Measurements from ENCODE around the gene SH3BGR.
"Not testable (repeated sequence)": the region's sequence is repeated elsewhere in the genome, so short reads cannot be mapped to it uniquely, and the experiment has no call there.

SH3BGR gene

GRCh38 chr21:39451332-39452206 is at the start of gene SH3BGR:
Gene SH3BGR (plus strand): TSS chr21:39451970. CDS start chr21:39452097, 127 bp downstream.
- TF ChIP-seq, protein P1, sequence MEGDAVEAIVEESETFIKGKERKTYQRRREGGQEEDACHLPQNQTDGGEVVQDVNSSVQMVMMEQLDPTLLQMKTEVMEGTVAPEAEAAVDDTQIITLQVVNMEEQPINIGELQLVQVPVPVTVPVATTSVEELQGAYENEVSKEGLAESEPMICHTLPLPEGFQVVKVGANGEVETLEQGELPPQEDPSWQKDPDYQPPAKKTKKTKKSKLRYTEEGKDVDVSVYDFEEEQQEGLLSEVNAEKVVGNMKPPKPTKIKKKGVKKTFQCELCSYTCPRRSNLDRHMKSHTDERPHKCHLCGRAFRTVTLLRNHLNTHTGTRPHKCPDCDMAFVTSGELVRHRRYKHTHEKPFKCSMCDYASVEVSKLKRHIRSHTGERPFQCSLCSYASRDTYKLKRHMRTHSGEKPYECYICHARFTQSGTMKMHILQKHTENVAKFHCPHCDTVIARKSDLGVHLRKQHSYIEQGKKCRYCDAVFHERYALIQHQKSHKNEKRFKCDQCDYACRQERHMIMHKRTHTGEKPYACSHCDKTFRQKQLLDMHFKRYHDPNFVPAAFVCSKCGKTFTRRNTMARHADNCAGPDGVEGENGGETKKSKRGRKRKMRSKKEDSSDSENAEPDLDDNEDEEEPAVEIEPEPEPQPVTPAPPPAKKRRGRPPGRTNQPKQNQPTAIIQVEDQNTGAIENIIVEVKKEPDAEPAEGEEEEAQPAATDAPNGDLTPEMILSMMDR (IDR thresholded peaks at IDR 0.05; ENCODE audit: low read depth, low read length), result no peak
- peak; percentile 19 to 25 for DNase-seq (ENCODE audit: low read depth in 2 of 2)
- peak within 1 kb of the TSS; percentile 13 to 21 for H3K4me3 ChIP-seq (replicated peaks in 1 of 2; ENCODE audit: low read depth in 2 of 2, low read length in 2 of 2)

DNA sequence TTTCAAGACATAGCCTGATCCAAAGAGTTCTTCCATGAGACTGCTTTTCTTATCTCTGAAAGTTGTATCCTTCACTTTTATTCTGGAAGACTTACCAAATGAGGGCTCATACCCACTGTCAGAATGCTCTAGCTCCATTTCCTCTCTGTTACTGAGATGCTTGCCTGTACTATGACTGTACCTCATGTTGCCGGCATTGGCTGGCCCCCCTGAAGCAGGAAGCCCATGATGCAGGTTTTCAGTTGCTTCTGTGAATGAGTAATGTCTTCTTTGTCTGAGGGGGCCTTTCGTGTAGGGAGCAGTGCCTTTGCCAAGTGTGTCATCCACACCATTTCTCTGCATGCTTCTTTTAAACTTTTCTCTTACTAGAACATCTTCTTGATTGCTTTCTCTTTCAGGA is 45.7 kb upstream of the SH3BGR start:
- H3K4me3 ChIP-seq (replicated peaks in 1 of 2; ENCODE audit: low read depth in 2 of 2, low read length in 2 of 2), result no peak overlapping the region
- TF ChIP-seq, protein P1 (IDR thresholded peaks at IDR 0.05; ENCODE audit: low read depth, low read length), result no peak
- DNase-seq (ENCODE audit: low read depth in 2 of 2), result no peak

GRCh38 chr21:39419204-39419603 is 32.6 kb upstream of the SH3BGR start:
- not testable (repeated sequence) for H3K4me3 ChIP-seq (replicated peaks in 1 of 2; ENCODE audit: low read depth in 2 of 2, low read length in 2 of 2); DNase-seq (ENCODE audit: low read depth in 2 of 2)

- no peak overlapping the region for H3K4me3 ChIP-seq (replicated peaks in 1 of 2; ENCODE audit: low read depth in 2 of 2, low read length in 2 of 2)
- DNase-seq (ENCODE audit: low read depth in 2 of 2), result no peak
- TF ChIP-seq, protein P1 (IDR thresholded peaks at IDR 0.05; ENCODE audit: low read depth, low read length), result no peak
Observed at GRCh38 chr21:39422527-39423241, 29.1 kb upstream of the SH3BGR start.

DNA sequence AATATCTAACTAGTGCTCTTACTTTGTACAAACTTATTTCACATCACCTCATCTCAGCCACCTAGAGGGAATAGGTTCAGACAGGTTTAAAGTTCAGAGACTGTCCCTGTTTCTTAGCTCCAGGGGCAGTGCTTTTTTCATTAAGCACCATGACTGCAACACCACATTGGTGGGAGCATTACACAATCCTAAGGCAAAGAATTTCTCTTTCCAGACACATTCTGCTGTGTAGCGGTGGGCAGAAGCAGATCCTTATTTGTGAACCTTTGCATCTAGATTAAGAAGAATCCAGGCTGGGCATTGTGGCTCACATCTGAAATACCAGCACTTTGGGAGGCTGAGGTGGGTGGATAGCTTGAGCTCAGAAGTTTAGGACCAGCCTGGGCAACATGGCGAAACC is 22.3 kb upstream of the SH3BGR start:
- H3K4me3 ChIP-seq (replicated peaks in 1 of 2; ENCODE audit: low read depth in 2 of 2, low read length in 2 of 2), result no peak overlapping the region
- DNase-seq (ENCODE audit: low read depth in 2 of 2), result no peak
- TF ChIP-seq, protein P1 (IDR thresholded peaks at IDR 0.05; ENCODE audit: low read depth, low read length), result no peak

GRCh38 chr21:39430016-39430415 is 21.8 kb upstream of the SH3BGR start:
- no peak overlapping the region for H3K4me3 ChIP-seq (replicated peaks in 1 of 2; ENCODE audit: low read depth in 2 of 2, low read length in 2 of 2)
- DNase-seq (ENCODE audit: low read depth in 2 of 2), result no peak
- TF ChIP-seq, protein P1 (IDR thresholded peaks at IDR 0.05; ENCODE audit: low read depth, low read length), result no peak

- DNase-seq (ENCODE audit: low read depth in 2 of 2), result no peak
- no peak overlapping the region for H3K4me3 ChIP-seq (replicated peaks in 1 of 2; ENCODE audit: low read depth in 2 of 2, low read length in 2 of 2)
- TF ChIP-seq, protein P1 (IDR thresholded peaks at IDR 0.05; ENCODE audit: low read depth, low read length), result no peak
Observed at GRCh38 chr21:39430457-39430856, 21.3 kb upstream of the SH3BGR start.
